GM18861 (cell line): ENCODE results near the gene SERPINA4.

Source experiments
- ATAC-seq: cut with Tn5 transposase; IDR thresholded peaks from one replicate; pipeline ENCODE4 v1.9.1; 2021; ENCODE audit not compliant: unreplicated experiment

The SERPINA4 gene, protein sequence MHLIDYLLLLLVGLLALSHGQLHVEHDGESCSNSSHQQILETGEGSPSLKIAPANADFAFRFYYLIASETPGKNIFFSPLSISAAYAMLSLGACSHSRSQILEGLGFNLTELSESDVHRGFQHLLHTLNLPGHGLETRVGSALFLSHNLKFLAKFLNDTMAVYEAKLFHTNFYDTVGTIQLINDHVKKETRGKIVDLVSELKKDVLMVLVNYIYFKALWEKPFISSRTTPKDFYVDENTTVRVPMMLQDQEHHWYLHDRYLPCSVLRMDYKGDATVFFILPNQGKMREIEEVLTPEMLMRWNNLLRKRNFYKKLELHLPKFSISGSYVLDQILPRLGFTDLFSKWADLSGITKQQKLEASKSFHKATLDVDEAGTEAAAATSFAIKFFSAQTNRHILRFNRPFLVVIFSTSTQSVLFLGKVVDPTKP

DNA sequence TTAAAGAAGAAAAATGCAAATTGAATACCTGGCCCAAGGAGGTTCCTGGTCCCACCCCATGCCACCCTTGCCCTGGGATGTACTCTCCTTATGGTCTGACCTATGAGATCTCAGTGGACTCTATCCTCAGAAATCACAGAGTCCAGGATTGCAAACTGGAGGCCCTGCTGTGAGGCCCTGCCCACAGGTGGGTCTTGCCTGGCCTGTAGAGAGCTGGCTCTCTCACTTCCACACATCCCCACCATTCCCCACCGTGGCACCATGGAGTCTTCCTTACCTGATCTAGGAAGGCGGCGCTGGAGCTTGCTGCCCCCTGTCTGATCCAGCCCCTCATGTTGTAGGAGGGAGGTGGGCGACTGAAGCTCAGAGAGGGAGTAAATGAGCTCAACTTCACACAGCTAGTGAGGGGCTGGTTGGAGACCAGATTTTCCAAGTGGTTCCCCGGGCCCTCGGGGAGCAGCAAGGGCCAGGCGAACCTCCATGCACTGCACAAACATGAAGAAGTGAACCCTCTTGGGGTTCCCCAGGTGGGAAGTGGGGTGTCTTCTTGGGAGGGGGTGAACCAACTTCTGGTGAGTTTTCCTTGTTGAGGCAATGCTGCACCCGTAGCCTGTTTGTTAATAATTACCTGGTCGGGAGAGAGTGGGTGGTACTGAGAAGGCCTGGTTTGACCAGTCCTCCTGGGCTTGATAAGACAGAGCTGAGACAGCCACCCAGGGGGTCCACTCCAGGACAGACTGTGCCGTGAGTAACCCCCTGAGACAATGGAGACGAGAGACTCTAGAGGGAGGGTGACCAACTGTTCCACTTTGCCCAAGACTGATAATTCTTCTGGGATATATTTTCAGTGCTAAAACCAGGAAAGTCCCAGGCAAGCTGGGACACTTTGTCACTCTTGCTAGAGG, at the start of gene SERPINA4:
Gene SERPINA4, plus strand, starts transcription at position 692 of the 905 bp plus-strand sequence. CDS start 2,041 bp downstream, outside the sequence.
- ATAC-seq = no peak

DNA sequence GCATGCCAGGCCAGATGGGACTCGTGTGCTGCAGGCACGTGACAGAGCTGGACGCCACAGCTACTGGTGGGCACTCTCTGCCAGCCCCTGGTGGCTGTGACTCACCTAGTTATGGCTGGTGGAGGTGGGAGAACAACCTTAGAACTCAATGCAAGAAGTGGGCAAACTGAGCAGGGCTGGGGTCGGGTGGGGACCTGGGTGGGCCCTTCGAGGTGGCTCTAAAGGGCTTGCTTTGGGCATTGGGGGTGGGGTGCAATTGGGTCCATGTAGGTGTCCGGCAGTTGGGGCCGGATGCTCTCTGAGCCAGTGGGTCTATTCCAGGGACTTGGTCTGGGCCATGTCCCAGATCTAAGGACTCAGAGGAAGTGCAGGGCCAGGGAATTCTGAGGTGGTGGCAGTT, 46.9 kb upstream of the SERPINA4 start:
- ATAC-seq = no peak

DNA sequence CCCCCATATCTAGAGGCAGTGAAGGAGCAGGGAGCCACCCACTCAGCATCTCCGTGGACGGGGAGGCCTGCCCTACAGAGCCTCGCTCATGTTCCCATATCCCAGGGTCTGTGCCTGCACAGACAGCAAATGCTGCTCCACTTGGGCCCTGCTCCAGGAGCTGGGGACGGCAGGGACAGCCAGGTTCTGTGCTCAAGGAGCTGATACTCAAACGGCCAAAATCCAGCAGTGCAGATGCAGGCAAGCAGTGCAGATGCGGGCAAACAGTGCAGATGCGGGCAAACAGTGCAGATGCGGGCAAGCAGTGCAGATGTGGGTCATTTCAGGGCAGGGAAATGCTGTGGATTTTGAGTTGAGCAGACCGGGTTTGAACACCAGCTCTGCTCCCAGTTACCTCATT, 45.8 kb upstream of the SERPINA4 start:
- ATAC-seq = no peak

DNA sequence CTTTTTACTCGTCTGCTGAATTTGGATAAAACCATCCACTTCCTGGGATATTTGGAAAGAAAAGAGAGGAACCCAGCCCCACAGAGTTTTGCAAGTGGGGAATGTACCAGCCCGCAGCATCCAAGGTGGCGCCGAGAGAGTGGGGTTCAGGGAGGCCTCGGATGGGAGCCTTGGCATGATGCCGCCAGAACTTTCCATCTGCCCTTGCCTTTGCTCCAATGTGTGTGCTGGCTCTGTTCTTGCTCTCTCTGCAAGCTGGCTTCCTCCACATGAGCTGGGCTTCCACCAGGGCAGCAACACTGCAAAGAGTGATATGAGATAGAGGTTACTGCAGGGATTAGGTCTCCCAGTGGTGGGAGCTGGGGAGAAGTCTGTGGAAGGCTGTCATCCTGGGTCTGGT, 45.4 kb upstream of the SERPINA4 start:
- ATAC-seq = no peak

DNA sequence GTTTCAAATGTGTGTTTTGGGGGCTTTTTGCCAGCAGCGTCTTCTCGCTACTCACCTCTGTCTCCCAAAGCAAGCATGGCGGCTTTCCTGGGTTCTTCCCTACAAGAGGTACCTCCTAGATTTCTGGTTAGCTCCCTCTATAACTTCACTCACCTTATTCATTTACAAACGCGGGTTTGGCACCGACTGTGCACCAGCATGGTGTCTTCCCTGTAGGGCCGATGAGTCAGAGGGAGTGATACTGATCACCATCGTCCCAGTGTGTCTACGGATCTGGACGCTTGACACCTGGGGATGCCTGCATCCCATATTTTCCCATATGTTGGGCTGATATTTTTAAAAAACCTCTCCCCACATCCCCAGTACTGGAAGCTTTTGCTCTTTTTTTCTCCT, 44.0 kb upstream of the SERPINA4 start:
- no peak for ATAC-seq

DNA sequence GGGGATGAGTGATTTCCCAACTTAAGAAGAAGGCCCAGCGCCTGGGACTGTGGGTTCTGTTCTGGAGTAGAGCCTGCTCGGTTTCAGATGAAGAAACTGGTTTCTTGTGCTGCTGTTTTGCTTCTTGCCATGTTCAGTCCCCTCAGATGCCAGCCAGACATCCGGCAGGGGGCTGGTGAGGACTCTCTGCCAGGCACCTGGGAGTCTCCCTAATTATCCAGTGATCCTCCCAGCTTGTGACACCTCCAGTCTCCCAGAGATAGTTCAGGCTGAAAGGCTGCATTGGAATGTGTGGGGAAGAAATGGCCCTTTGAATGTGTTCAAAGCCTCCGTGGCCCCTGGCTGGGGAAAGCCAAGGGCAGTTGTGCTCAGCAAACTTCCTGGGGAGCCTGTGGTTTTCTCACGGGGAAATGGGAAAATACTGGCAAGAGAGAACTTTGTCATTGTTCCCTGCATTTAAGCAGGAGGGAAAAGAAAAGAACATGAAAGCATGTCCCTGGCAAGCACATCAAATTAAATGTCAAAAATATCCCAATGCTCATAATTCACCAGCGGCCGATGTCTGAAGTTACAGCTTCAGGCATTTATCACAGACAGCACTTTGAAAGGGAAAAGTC, 43.5 kb upstream of the SERPINA4 start:
- ATAC-seq = no peak

DNA sequence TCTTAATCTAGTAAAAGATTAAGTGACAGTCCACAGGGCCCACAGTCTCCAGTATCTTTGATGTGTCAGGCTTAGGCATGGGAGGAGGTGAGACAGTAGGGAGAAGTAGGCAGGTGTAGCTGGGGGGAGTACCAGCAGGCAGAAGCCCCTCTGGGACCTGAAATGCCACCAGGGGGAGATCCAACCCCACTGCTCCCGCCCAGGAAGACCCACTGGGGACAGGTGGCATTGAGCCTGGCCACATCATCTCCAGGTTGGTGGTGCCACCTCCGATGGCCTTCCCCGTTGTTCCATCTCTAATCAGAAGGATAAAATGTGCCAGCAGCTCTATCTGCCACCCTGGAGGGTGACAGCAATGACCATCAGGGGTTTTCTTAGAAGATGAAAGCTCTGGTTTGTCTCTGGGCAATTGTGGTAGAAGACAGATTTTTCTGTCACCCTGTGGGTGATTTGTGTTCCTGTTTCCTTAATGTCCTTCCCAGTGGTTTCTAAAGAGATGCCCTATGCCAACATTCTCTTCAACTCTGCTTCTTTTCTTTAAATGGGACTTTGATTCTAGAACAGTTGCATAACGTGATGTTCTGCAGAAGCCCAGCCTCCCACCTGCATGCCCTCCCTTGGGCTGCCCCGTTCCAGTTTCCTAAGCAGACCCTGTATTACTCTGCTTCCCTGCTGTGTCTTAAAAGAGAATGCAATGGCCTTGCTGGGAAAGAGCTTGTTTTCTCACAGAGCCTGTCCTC, 39.7 kb upstream of the SERPINA4 start:
- ATAC-seq = no peak

DNA sequence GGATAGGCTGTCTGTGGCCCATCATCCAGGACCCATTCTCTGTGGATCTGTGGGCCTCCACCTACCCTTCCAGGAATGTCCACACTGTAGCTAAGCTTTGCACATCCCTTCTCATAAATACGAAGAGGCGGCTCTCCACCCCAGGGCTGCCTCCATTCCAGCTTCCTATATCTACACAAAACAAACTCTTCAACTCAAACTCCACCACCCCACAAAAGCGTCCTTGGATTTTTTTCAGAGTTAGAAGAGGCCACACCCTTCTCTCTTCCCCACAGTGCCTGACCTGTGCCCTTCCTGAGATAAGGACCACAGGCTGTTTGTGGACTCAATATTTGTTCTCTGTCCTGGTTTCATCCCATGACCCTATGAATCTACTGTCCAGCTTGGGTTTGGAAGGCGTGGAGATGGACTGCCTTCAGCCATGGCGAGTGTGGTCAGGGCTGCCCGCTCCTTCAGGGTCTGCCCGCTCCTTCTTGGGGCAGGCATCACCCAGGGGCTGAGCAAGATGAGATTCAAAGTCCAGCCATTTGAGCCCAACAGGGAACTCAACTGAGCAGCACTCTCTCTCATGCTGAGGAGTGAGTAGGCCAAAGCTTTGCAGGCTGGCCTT, 39.0 kb upstream of the SERPINA4 start:
- no peak for ATAC-seq

DNA sequence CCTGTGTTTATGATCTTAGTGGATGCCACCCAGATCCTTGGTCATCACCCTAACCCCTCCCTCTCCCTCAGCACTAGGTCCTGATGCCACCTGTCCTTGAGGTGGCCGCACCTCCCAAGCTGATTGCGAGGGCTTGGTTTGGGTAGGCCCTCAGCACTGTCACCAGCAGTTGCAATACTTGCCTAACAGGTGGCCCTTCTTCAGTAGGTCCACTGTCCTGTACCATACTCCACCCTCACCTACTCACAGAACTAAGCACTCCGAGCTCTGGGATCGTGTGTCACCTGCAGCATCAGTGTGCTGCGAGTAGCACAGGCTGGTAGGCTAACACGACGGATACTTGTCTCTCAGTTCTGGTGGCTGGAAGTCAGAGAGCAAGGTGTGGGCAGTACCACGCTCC, 38.0 kb upstream of the SERPINA4 start:
- no peak for ATAC-seq

DNA sequence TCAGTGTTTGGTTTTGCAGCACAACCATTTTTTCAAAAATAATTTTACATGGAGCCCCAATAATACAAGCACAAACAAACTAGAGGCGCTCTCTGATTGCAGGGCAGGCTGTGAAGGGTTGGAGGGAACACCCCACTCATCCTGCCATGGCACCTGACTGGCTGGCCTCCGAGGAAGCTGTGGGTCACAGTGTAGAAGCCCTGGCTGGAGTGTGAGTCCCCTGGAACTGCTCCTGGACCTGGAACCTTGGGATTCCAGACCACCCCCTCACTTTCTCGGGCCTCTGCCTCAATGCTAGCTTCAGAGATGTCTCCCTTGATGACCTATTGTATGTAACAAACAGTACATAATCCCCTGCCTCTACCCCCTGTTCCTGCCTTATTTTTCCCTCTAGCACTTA, 37.1 kb upstream of the SERPINA4 start:
- no peak for ATAC-seq

DNA sequence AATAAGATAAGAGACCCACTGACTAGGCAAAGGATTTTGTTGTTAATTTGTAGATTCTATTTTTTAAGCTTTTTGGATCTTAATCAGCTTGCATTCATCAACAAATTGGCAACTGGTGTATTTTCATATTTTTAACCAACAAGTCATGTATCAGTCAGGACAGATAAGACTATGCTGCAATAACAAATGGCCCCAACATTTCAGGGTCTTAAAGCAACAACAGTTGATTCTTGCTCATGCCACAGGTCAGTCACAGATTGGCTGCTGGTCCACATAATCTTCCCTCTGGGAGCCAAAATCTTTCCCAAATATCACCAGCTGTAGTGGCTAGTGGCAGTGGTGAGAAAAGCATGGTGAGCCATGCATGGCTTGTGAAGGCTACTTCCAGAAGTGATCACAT, 30.1 kb upstream of the SERPINA4 start:
- no peak for ATAC-seq

DNA sequence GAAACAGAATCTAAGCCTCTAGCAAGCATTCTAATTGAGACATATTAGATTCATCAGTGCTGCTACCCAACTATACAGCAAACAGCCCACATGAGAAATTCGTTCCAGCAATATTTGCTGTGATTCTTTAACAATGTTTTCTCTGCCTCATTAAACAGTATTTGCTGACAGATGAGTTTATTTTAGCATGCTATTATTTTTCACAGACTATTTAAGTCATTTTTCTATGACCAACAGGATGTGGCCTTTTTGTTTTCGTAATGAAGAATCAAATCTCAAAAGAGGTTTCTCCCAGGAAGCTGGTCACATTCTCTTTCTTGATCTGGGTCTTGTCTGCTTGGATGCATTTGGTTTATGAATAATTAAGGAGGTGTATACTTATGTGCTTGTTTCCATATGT, 28.8 kb upstream of the SERPINA4 start:
- ATAC-seq = peak; percentile 68

DNA sequence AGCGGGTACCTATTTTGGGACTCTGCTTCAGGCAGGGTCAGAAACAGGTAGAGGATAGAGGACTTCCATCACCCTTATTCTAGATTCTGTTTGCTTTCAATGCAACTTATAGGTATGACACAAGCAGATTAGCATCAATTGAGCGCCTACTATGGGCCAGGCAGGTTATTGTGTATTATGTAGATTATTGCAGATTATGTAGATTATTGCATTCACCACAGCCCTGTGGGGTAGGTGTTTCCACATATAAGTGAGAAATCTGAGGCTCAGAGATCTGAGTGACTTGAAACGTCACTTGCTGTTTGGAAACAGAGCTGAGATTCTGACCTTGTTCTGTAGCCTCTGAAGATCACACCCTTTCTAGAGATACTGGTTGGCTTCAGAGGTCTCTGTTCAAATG, 25.7 kb upstream of the SERPINA4 start:
- no peak for ATAC-seq

DNA sequence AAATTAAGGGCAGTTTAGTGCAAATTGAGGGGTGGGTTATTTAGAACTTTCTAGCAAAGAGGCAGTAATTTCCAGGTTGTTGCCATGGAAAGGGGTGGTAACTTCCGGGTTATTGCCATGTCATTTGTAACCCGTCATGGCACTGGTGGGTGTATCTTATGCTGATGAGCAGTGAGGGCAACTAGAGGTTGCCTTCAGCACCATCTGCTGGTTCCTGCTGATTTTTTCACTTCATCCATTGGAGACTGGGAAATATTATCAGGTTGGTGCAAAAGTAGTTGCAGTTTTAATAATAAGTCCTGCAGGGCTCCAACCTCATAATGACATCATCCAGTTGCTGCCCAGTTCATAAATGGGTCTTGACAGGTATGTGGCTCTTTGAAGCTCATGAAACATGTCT, 24.4 kb upstream of the SERPINA4 start:
- ATAC-seq = no peak

DNA sequence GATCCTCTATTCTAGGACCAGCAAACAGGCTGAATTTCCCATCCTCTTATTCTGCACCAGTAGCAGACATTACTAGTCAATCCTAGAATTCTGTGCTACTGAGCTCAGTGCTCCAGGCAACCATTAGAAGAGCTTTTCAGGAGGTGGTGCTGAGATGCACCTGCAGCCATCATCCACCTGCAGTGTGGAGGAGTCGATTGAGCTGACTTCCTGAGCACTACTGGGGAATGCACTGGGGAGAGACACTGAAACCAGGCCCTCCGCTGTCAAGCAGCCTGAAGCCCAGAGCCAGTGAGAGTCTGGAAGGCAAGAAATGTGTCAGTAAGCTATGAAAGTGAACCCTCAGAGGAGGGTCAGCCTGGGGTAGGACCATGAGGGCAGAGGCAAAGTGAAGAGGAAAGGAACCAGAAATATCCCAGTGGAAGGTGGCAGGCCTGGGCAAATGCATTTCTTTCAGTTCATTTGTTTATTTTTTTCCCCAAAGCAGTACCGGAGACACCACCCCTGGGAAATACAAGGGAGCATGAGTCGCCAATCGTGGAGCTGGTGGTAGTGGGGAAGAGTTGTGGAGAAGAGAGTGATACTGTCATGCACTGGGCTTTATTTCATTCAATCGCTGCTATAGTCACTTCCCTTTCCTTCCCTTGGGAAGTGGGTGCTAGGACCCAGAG, 23.0 kb upstream of the SERPINA4 start:
- no peak for ATAC-seq

DNA sequence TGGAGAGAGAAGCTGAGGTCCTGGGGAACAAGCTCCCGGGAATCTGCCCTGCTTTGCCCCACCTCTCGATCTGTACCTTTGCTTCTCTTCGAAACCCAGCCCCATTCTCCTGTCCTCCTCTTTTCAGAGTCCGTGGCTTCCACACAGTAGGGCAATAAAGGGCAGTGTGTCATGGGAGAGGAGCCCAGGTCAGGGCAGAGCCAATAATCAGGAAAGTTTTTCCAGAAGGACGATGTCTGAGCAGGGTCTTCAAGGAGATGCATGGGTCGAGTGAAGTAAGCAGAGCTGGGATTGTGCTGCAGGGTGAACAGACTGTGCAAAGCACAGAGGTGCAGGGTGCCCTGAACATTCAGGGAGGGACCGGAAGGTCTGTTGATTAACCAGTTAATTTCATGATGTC, 22.1 kb upstream of the SERPINA4 start:
- ATAC-seq = no peak

DNA sequence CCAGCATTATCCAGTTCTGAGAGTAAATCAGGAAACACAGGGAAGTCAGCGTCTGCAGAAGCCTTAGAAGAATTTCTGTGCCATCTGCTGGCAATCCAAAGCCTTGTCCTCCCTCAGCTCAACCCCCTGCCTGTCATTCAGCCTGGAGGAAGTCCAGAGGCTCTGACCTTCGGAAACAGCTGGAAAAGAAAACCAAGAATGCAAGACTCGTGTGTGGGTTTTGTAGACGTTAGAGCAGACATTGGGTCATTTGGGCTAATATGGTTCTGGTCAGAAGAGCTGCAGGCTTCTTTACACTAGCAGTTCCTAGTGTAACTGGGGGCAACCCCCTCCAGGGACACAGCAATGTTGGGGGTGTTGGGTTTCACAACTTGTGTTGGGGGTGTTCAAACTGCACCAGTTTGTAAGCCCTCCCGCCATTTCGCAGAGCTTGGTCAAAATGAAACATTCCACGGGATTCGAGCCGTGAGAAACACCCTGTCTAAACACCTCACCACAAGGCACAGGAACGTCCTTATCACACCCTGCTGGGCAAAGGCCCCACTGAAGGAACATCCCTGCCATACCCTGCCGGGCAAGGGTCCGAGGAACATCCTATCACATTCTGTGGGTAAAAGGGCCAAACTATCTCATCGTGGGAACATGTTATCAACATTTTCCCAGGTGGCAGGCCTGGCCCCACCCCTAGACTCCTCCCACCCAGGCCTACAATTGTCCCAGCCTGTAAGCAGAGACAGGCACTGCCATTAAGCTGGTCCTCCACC, 21.0 kb upstream of the SERPINA4 start:
- no peak for ATAC-seq

DNA sequence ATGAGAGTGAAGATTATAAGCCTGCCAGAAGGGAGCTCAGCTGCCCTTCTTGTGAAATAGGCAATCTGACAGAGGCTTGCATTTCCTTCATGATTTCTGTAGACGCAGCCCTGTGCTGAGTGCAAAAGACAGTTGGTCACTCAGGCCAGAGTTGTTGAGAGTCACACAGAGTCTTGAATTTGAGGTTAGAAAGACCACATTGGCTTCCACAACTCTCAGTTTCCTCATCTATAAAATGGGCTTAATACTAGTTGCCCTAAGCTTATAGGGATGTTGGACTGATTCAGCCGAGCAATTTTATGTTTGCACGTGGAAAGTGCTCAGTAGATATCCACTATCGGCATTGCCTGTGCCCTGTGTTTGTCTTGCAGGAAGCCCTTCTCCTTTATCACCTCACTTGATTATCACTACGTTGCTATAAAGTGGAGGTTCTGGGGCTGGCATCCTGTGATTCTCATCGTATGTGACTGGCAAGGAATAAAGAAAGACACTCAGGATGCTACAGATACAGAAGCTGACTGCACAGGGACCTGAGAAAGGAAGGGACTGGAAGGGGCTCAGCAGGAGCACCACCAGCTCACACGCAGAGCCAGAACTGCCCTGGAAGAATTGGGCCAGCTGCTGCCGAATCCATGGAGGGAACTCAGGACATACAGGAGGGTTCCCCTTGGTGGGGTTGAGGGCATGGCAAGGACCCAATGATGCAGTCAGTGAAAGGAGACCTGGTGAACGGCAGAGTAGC, 19.8 kb upstream of the SERPINA4 start:
- ATAC-seq = no peak
